IPS-NIHi7 (cell line): ENCODE data around the gene RAPGEF5.

Source experiments
- DNase-seq: peaks from one replicate; pipeline ENCODE4 v3.0.0; 2012; ENCODE audit warnings: mixed read lengths; ENCODE audit errors: extremely low spot score

RAPGEF5 gene

GRCh38 chr7:22151901-22152300, 205.1 kb downstream of the RAPGEF5 start:
- DNase-seq = no peak

DNA sequence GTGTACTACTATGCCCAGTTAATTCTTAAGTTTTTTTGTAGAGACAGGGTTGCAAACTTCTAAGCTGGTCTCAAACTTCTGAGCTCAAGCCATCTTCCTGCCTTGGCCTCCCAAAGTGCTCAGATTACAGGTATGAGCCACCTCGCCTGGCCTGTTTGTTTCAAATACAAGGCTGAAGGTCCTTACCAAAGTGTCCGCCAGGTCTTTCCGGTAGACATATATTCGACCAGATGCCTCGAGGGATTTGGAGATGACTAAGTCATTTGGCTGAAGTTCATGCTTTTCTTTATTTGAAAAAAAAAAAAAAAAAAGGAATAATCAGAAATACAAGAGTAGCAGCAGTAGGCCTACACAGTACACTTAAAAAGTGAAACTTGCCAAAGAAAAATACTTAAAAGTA, 206.7 kb downstream of the RAPGEF5 start:
- DNase-seq = no peak

GRCh38 chr7:22147868-22148267, 209.1 kb downstream of the RAPGEF5 start:
- DNase-seq = no peak

GRCh38 chr7:22146961-22147512, 209.9 kb downstream of the RAPGEF5 start:
- no peak for DNase-seq

DNA sequence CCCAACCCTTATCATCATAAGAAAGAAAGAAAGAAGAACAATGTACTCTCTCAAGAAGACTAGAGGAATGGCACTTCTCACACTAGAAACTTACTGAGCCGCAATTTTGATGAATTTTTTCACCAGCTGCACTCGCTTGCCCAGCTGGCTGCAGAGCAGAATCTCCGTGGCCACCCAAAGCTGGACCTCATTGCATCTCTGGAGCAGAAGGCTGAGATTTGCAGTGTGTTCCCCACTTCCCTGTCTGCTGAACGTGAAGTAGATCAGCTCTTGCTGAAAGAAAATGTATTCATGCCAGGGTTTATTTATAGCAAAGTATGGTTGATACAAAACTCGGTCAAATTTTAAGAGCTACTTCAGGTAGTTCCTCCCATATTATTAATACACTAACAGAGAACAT, 212.0 kb downstream of the RAPGEF5 start:
- no peak for DNase-seq

- DNase-seq = no peak
Measured at GRCh38 chr7:22143491-22143890, 213.5 kb downstream of the RAPGEF5 start.

DNA sequence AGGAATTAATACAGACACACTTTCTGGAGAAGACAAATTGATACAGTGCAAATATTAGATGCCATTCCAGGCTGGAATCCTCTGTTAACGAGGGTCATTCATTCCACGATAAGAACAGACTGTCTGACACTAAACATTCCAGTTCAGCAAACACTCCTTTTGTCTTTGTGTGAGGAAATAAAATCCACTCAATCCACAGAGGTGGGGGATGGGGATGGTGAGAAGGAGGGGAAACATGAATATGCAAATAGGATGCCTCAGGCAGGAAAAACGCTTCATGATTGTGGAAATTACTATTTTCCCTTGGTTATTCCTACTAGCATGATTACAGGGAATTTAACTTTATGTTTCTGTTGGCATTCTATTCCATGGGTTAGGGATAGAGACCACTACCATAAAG, 214.4 kb downstream of the RAPGEF5 start:
- no peak for DNase-seq

- DNase-seq = no peak
Measured at GRCh38 chr7:22141355-22141754, 215.6 kb downstream of the RAPGEF5 start.

- peak; percentile 42 for DNase-seq
Measured at GRCh38 chr7:22140578-22140977, 216.4 kb downstream of the RAPGEF5 start.

DNA sequence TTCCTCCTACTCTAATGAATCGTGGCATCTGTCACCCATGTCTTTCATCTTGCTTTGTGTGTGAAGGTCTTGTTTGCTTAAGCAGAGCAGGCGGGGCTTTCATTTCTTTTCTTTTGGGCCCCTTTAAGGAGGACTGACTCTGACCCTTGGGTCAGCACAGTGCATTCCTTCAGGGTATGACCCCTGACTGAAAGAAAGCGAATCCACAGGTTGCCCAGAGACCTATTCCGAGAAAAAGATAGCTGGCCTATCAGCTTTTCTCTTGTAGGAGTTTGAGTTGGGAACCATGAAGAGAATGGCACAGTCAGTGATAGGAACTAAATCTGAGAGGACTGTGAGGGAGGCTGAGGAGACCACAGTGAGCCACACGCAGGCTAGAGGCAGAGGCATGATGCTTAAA, 218.1 kb downstream of the RAPGEF5 start:
- no peak for DNase-seq

GRCh38 chr7:22138106-22138505, 218.8 kb downstream of the RAPGEF5 start:
- DNase-seq = no peak

- DNase-seq = no peak
Measured at GRCh38 chr7:22137466-22137865, 219.5 kb downstream of the RAPGEF5 start.

DNA sequence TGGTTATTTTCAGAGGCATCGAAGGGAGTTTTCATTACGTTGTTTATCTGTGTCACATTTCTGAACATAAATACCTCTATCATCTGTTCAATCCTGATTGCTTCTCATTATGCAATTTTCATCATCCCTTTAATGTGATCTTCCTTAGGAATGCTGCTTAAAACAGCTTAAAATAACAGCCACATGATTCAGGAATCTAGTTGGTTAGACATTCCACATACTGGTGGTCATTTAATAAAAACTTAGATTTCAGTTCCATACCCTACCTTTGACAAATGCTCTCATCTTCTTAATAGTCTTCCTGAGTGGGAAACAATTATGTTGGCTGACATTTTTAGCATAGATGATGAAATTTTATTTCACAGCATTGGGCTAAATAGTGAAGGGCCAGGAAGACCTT, 219.9 kb downstream of the RAPGEF5 start:
- DNase-seq = no peak

DNA sequence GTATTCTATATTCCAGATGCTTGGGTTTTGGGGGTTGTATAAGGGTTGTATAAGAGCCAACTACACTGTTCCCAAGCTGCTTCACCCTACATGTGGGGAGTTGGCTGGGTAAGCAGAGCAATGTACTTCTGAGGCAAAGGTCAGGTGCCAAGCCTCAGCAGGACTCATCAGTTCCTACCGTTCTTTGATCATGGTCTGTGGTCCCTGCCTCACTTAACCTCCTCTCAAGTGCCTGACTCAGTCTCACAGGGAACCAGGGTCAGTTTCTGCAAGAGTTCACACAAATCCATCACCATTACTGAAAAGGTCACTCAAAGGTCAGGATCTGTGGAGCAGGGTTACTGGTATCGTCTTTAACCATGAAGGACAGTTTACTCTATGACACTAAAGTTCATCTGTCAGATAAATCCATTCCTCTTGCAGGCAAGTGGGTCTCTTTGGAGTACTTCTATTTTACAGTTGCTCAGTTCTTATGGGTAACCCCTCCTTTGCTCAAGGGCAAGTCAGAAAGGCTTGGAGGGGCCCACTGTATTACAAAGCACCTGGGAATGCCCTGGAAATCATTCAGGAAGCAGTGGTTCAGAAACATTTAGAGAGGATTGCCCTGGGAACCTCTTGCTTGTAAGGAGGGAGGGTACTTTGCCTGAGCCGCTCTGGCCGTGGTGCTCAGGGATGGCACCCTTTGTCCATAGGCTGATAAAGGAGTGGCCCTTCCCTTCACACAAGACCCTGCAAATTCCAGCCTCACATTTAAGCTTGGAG, 227.0 kb downstream of the RAPGEF5 start:
- no peak for DNase-seq

DNA sequence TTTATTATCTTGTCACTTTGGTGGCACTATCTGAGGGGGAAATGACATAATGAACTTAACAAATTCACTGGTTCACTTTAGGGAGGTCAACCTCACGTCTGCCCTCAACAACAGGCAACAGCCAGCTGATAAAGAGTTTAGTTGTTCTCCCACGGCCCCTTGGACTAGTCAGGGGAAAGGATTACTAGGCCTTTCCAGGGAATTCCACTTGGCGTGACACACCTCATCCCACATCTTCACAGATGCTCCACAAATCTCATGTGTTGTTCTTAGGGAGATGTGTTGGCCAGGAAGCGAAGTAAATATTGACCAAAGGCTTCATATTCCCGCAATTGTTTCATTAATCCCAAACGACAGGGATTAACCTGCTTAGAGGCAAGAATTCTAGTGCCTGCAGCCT, 227.8 kb downstream of the RAPGEF5 start:
- no peak for DNase-seq

DNA sequence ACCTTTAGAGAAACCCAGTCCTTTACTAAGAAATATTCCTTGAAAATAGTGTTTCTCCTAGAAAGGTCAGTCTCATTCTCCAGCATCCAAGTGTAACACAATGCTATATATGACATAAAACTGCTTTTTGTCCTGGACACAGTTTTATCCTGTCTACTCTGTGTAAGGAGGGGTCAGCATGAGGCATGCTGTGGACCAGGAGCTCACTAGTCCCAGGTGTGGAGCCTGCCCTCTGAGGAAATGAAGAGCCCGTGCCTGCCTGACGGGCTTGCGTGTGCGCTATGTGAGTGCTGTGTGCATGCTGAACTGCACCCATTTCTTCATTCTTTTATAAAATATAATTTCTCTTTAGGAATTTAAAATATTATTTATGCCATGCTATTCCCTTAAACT, 228.4 kb downstream of the RAPGEF5 start:
- DNase-seq = no peak

DNA sequence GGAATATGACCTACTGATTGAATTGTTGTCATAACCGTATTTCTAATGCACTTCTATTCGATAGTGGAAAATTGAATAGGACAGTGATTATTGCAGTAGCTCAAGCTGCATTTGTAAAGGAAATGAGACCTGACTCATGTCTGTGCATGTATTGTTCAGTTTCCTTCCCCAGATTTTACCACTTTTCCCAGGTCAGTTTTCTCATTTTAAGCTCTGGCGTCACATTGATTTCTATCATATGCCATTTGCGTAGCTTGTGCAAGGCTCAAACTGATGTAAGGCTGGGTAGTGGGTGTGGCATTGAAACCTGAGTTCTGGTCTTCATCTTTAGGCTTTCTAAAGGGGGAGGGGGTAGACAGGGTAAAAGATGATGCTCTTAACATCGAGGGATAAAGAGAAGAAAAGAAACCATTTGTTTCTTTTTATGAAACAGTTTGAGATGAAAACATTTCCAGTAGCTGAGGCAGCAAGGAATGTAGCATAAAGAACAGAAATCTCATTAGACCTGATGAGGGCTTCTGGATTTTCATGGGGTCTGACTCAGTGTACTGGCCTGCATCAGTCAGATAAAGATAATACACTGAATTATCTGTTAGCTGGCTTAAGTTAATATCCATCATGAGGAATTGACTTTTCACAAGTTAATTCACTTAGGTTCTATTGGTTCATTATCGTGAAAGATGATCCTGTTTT, 229.0 kb downstream of the RAPGEF5 start:
- DNase-seq = no peak

- no peak for DNase-seq
Measured at GRCh38 chr7:22125436-22125835, 231.5 kb downstream of the RAPGEF5 start.

DNA sequence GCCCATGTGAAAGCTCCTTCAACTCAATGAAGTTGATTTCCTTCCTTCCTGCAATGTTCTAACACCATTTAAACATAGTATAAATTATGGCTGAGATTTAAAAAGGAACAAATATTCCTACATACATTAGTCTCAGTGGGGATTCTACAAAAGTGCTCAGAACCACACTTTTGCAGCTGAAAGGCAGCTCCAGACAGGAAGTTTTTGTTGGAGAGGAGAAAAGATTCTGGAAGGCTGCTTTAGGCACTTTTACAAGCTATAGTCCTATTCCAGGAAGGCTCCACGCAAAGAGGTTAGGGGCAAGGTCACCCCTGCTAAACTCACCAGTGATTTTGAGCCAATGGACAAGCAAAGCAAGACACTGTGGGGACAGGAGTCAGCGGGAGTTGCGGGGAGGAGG, 232.0 kb downstream of the RAPGEF5 start:
- no peak for DNase-seq

DNA sequence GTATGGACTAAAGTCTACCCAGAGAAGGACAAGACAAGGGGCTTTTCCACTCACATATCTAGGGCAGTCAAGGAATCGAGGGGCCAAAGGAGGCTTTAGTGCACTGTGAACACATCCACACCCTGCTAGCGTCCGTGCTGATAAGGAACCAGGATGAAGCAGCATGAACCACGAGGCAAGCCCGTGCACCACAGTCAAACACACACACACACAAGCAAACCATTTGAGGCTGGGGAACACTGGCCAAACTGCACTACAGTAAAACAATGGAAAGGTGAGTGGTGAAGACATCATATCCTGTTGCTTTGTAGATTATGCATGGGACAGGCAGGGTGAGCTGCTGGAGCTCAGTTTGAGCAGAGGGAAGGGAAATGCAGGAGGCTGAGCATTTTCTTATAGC, 233.8 kb downstream of the RAPGEF5 start:
- no peak for DNase-seq

DNA sequence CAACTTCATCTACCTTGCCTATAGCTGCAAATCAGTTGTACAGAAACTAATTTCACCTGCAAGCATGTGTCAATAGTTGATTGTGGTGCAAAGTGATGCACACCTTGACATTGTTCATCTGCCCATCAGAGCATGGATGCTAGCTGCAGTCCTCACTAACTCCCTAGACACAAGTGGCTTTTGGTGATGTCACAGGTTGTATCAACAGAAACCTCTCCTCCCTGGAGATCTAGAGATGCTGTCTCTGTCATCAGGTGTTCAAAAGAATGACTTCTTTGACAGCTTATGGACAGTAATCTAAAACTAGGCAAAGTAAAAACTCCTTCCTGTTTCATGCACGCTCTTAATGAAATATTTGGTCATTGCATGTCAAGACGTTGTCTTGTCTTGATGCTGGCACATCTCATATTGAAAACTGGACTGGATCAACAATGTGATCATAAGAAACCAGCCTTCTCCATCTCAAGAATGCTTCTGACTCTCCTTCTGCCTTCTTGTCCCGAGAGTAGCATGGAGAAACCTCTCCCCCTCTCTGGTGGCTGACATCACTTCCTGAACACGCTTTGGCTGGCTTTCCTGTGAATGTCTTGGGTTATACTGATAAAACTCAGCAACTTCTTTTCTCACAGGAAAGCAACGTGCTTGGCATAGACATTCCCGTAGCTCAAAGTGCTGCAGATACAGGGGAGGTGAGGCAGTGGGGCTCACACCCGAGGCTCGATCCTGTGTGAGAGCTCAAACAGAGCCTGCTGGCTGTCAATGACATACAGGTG, 235.1 kb downstream of the RAPGEF5 start:
- DNase-seq = no peak

- no peak for DNase-seq
Measured at GRCh38 chr7:22120391-22121053, 236.4 kb downstream of the RAPGEF5 start.
